Calu3 (cell line): ENCODE results near the gene AKR7A2. TPM values are rescaled to one million over a fixed set of nuclear protein-coding genes. Genes with fewer than 3 reads are reported as not detected.
"Not testable (repeated sequence)": the region's sequence is repeated elsewhere in the genome, so short reads cannot be mapped to it uniquely, and the experiment has no call there.

Experiments
- BruUV-seq: library from RNA; stranded (reverse); fragments of 400-500 nt; replicated peaks from 2 replicates; lab custom pipeline; 2021; lab: Mats Ljungman, UMichigan
- CTCF ChIA-PET: fragments of 300-600 bp; sonication (Branson Sonifier 250); formaldehyde crosslinking; loops from one replicate; lab custom pipeline; 2022; ENCODE audit warnings: antibody characterized with exemption; lab: Charles Lee
- DNase-seq: peaks from one replicate; pipeline ENCODE4 v3.0.0; 2022
- H3K27ac Mint-ChIP-seq: one replicate; pipeline ENCODE4 v1.8.0; 2022; ENCODE audit warnings: mixed read lengths; ENCODE audit not compliant: unreplicated experiment
- H3K27me3 Mint-ChIP-seq: one replicate; pipeline ENCODE4 v1.8.0; 2022; ENCODE audit warnings: mixed read lengths; ENCODE audit not compliant: unreplicated experiment
- H3K36me3 Mint-ChIP-seq: one replicate; pipeline ENCODE4 v1.8.0; 2022; ENCODE audit warnings: mild to moderate bottlenecking, moderate library complexity, mixed read lengths; ENCODE audit not compliant: insufficient read depth, unreplicated experiment
- H3K4me1 Mint-ChIP-seq: one replicate; pipeline ENCODE4 v1.8.0; 2022; ENCODE audit warnings: mild to moderate bottlenecking, low read depth, mixed read lengths; ENCODE audit not compliant: unreplicated experiment
- H3K4me3 Mint-ChIP-seq: one replicate; pipeline ENCODE4 v1.8.0; 2022; ENCODE audit warnings: mild to moderate bottlenecking, low read depth, moderate library complexity, mixed read lengths; ENCODE audit not compliant: unreplicated experiment
- H3K9me3 Mint-ChIP-seq: one replicate; pipeline ENCODE4 v1.8.0; 2022; ENCODE audit warnings: low read depth, mixed read lengths; ENCODE audit not compliant: unreplicated experiment
- intact Hi-C: fragments of 100-400 bp; cut with micrococcal nuclease; formaldehyde crosslinking; loops from one replicate; pipeline ENCODE4 v1.10.0; 2022; ENCODE audit not compliant: unreplicated experiment
- total RNA-seq: library from RNA; stranded (reverse); gene quantifications from 2 replicates; pipeline ENCODE4 v1.2.3, GENCODE V29; 2022
- TF ChIP-seq, protein P1 (sequence below): fragments of 200-600 bp; IDR thresholded peaks from one replicate; pipeline ENCODE4 v1.8.0; 2022; ENCODE audit warnings: antibody characterized with exemption; ENCODE audit not compliant: unreplicated experiment

AKR7A2 gene
- total RNA-seq, 1 experiment from 2014 or later, result 25.7 TPM

DNA sequence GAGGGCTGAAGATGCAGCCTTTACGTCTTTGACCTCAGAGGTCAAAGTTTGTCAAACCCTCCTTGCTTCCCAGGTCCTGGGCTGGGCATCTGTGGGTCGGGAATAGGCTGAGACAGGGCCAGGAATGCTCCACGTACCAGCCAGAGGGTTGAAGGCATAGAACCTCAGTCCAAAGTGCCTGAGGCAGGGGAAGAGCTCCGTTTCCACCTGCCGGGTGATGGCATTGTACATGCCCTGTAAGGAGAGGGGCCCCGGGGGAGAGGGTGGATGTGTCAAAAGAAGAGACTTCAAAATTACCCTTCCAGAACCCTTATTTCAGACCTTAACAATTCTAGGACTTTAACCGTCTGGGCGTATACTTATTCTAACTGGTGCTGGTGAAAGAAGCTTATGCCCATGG is 27.1 kb downstream of the AKR7A2 start:
- CTCF ChIA-PET, result no interaction called here
- H3K9me3 Mint-ChIP-seq, result no peaks in the 10 kb centered on the region
- TF ChIP-seq, protein P1, sequence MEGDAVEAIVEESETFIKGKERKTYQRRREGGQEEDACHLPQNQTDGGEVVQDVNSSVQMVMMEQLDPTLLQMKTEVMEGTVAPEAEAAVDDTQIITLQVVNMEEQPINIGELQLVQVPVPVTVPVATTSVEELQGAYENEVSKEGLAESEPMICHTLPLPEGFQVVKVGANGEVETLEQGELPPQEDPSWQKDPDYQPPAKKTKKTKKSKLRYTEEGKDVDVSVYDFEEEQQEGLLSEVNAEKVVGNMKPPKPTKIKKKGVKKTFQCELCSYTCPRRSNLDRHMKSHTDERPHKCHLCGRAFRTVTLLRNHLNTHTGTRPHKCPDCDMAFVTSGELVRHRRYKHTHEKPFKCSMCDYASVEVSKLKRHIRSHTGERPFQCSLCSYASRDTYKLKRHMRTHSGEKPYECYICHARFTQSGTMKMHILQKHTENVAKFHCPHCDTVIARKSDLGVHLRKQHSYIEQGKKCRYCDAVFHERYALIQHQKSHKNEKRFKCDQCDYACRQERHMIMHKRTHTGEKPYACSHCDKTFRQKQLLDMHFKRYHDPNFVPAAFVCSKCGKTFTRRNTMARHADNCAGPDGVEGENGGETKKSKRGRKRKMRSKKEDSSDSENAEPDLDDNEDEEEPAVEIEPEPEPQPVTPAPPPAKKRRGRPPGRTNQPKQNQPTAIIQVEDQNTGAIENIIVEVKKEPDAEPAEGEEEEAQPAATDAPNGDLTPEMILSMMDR, result no peak
- H3K36me3 Mint-ChIP-seq, result peaks cover 6% of the 10 kb centered on the region
- no peak overlapping the region for H3K27ac Mint-ChIP-seq
- no peaks in the 10 kb centered on the region for H3K27me3 Mint-ChIP-seq
- DNase-seq, result no peak
- H3K4me1 Mint-ChIP-seq, result peaks cover 22% of the 10 kb centered on the region
- intact Hi-C loops, result no loop called here
- no TSS peak for BruUV-seq
- no peak overlapping the region for H3K4me3 Mint-ChIP-seq

DNA sequence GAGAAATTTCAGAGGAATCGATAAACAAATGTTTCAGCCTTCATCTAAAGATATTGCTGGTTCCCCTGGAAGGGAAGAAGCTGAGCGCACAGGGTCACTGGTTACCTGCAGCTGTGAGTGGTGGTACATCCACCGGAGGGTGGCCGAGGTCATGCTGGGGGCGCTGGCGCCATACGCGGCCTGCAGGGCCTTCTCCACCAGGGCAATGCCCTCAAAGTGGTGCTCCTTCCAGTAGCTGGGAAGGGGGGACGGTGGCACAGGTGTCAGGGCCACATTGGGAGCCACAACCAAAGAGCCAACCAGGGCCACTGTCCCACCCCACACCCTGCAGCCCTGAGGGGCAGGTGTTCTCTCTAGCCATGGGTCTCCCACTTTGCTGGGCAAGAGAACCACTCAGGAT is 28.1 kb downstream of the AKR7A2 start:
- Mint-ChIP-seq H3K4me1 (peaks cover 14% of the 10 kb centered on the region), H3K9me3 (no peaks in the 10 kb centered on the region), H3K36me3 (peaks cover 6% of the 10 kb centered on the region), H3K27ac (no peak overlapping the region), H3K27me3 (no peaks in the 10 kb centered on the region), H3K4me3 (no peak overlapping the region)
- CTCF ChIA-PET, result interaction anchor here (0.7 kb wide), 1 partner anchor 153 kb away, joined by 3 read pairs; no protein-coding TSS in a partner anchor
- DNase-seq, result no peak
- TF ChIP-seq, protein P1, result no peak
- intact Hi-C loops, result no loop called here
- BruUV-seq, result no TSS peak

DNA sequence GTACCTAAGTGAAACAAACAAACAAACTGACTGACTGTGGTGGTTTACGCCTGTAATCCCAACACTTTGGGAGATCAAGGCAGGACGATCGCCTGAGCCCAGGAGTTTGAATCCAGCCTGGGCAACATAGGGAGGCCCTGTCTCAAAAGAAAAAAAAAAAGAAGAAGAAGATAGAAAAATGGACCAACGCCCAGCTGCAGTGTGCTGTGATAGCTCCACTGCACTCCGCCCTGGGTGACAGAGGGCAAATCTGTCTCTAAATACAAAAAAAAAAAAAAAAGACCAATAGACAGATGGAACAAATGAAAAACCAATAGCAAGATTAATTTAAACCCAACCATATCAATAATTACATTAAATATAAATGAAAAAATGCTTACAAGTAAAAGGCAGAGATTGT is 37.3 kb downstream of the AKR7A2 start:
- H3K27me3 Mint-ChIP-seq, result no peaks in the 10 kb centered on the region
- no peaks in the 10 kb centered on the region for H3K9me3 Mint-ChIP-seq
- intact Hi-C loops, result no loop called here
- peak overlapping the region; percentile 76 for H3K4me3 Mint-ChIP-seq
- no peak overlapping the region for H3K27ac Mint-ChIP-seq
- no peak for DNase-seq
- CTCF ChIA-PET, result no interaction called here
- peaks cover 14% of the 10 kb centered on the region for H3K36me3 Mint-ChIP-seq
- H3K4me1 Mint-ChIP-seq, result peaks cover 16% of the 10 kb centered on the region
- no TSS peak for BruUV-seq
- TF ChIP-seq, protein P1, result no peak

DNA sequence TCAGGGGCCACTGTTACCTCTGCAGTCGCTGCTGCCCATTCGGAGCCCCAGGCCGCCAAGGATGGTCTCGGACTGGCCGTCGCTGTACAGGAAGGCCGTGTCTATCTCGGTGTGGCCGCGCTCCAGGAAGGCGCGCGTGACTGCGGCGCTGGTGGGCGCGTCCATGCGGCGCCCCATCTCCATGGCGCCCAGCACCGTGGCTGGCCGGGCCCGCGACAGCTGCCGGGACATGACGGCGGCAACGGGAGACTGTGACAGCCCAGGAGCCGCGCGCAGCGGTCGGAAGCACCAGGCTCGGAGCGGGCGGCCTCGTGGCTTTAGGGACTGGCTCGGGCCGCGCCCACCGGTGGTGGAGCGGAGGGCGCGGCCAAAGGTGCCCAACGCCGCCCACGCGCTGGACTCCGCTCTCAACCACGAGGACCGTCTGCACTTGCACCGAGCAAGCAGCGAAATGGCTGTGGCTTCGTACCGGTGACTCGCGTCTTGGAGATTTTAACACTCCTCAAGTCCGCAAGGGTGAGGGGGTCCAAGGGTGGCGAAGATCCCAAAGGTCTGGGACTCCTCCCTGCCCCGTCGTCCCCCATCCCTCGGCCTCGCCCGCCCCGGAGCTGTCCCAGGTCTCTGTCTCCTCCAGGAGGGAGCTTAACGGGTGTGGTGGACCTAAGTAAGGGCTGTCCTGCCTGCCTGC is 38.0 kb downstream of the AKR7A2 start:
- Mint-ChIP-seq H3K4me3 (peak overlapping the region; percentile 76), H3K4me1 (peaks cover 16% of the 10 kb centered on the region), H3K36me3 (peaks cover 14% of the 10 kb centered on the region), H3K27ac (peak overlapping the region; percentile 32)
- DNase-seq, H3K9me3 Mint-ChIP-seq, H3K27me3 Mint-ChIP-seq, intact Hi-C loops, CTCF ChIA-PET, BruUV-seq: not testable (repeated sequence)
